ENCODE measurements around the gene WNT2B.
"Not testable (repeated sequence)": the region's sequence is repeated elsewhere in the genome, so short reads cannot be mapped to it uniquely, and the experiment has no call there.

The WNT2B gene

GRCh38 chr1:112508278-112509004 lies at the start of gene WNT2B:
Gene WNT2B, plus strand, starts transcription at chr1:112508965. Its CDS starts 298 bp downstream, at chr1:112509263.
- DNase-seq = no peak

GRCh38 chr1:112460615-112461014 lies 48.1 kb upstream of the WNT2B start:
- peak; percentile 55 for DNase-seq

GRCh38 chr1:112461200-112461871 lies 47.4 kb upstream of the WNT2B start:
- DNase-seq = no peak

DNA sequence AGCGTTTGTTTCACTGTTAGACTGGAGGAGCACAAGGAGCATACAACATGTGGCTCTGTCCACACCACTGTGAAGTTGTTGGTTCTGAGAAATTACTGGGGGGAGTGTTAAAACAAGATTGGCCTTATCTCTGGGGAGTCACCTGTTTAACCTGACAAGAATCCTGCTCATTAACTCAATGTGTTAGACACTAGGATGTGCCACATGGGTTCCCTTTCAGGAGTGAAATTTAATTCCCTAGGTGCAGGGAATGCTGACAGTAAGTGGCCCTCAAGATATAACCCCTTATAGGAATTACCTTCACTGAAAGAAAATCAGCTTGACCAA lies 45.8 kb upstream of the WNT2B start:
- no peak for DNase-seq

GRCh38 chr1:112464501-112464900 lies 44.3 kb upstream of the WNT2B start:
- no peak for DNase-seq

GRCh38 chr1:112465122-112465521 lies 43.6 kb upstream of the WNT2B start:
- DNase-seq = peak; percentile 71

DNA sequence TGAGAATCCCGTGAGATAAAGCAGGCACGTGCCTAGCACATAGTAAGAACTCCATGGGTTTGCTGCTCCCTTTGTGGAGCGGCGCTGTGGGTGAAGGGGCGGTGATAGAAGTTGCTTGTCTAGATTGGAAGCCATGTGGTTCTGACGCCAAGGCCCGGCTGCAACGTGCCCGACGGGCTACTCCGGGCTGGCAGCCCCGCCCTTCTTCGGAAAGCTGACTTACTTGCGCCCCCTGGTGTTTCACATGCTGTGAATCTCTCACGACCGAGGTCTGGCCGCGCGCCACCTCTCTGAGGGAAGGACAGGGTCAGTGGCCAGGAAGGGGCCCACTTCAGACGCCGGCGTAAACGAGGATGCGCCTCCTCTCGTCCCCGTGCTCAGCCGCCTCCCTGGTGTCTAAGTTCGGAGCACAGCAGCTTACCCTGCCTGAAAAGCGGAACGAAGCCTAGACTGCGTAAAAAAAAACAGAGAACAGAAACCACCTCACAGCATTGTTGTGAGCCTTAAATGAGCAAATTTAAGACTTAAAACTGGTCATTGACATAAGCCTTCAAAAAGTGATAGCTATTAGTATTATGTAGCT lies 42.6 kb upstream of the WNT2B start:
- peak; percentile 92 for DNase-seq

GRCh38 chr1:112470324-112470723 lies 38.4 kb upstream of the WNT2B start:
- DNase-seq = not testable (repeated sequence)

- DNase-seq = no peak
These were observed 37.8 kb upstream of the WNT2B start for GRCh38 chr1:112470966-112471365.

DNA sequence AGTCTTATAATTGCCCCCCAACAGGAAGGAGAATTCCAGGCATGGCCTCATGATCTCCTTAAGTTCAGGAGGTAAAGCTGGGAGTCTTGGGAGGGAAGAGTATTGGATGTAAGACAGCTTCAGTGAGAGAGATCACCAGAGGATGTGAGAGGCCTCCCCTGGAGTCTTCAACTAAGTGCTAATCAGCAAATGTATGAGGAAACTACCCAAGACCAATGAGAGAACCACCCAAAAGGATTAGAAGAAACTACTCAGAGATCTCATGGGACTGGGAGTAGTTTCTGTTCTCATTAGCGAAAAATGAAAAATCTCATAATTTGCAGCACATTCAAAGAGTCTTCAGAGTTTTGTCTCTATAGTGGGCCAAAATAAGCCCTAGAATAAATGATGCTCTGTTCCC lies 36.6 kb upstream of the WNT2B start:
- no peak for DNase-seq

- DNase-seq = no peak
These were observed 31.2 kb upstream of the WNT2B start for GRCh38 chr1:112477550-112477949.

- DNase-seq = no peak
These were observed 30.5 kb upstream of the WNT2B start for GRCh38 chr1:112478314-112478713.

DNA sequence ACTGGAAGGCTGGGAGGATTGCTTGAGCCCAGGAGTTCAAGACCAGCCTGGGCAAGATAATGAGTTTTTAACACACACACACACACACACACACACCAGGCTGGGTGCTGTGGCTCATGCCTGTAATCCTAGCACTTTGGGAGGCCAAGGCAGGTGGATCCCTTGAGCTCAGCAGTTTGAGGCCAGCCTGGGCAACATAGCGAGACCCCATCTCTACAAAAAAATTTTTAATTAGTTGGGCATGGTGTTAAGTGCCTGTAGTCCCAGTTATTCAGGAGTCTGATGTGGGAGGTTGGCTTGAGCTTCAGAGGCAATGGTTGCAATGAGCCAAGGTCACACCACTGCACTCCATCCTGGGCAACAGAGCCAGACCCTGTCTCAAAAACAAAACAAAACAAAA lies 22.7 kb upstream of the WNT2B start:
- not testable (repeated sequence) for DNase-seq

DNA sequence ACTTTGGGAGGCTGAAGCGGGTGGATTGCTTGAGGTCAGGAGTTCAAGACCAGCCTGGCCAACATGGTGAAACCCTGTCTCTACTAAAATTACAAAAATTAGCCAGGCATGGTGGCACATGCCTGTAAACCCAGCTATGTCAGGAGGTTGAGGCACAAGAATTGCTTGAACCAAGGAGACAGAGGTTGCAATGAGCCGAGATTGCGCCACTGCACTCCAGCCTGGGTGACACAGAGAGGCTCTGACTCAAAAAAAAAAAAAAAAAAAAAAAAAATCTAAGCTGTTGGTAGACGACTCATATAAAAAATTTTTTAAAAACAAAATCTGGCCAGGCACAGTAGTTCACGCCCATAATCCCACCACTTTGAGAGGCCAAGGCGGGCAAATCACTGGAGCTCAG lies 21.1 kb upstream of the WNT2B start:
- DNase-seq = not testable (repeated sequence)

- no peak for DNase-seq
These were observed 20.6 kb upstream of the WNT2B start for GRCh38 chr1:112488141-112488540.

GRCh38 chr1:112492076-112492475 lies 16.7 kb upstream of the WNT2B start:
- DNase-seq = no peak

DNA sequence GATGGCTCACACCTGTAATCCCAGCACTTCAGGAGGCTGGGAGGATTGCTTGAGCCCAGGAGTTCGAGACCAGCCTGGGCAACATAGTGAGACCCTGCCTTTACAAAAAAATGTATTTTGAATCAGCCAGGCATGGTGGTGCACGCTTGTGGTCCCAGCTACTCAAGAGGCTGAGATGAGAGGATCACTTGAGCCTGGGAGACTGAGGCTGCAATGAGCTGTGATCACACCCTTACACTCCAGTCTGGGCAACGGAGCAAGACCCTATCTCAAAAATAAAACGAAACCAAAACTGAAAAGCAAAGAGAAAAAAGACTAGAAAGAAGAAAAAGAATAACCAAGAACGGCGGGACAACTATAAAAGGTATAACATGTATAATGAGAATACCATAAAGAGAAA lies 15.4 kb upstream of the WNT2B start:
- no peak for DNase-seq

GRCh38 chr1:112496290-112496689 lies 12.5 kb upstream of the WNT2B start:
- DNase-seq = no peak

- DNase-seq = peak; percentile 74
These were observed 6.7 kb upstream of the WNT2B start for GRCh38 chr1:112501810-112502641.

GRCh38 chr1:112502826-112503225 lies 5.9 kb upstream of the WNT2B start:
- DNase-seq = peak; percentile 64

GRCh38 chr1:112504001-112504660 lies 4.6 kb upstream of the WNT2B start:
- DNase-seq = no peak

DNA sequence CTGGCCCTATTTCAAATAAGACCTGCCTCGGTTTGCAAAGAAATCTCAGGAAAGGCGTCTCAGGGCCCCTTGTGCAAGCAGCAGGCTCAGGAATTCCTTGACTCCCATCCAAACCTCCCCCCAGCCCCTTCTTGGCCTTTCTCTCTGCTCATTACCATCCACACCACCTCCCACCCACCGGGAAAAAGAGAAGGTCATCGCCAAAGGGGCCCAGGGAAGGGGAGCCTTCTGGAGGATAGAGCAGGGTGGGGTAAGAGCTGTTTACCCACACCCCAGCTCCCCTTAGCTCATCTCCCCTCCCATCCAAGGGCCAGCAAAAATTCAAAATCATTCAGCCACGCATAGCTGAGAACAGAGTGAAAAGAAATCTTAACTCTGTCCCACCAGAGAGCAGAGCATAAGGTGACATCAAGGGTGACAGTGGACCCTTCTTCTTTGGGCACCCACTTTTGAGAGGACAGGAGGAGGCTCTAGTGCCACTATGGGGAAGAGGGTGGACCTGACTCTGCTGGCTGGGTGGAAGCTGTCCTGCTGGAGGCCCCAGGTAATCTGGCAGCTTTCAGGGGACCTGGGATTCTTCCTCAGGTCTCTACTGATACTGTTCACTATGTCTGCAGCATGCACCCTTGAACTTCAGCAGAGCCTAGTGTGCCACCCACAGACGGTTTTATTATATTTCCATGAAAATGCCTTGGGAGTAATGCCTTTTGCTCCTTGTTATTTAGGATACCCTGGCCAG lies 3.9 kb upstream of the WNT2B start:
- DNase-seq = no peak
